Measurements from ENCODE around the gene ZNF750. TPM values are rescaled to one million over a fixed set of nuclear protein-coding genes. Genes with fewer than 3 reads are reported as not detected.

ZNF750 gene
- total RNA-seq, 4 donors from 2014 or later = not detected

- ATAC-seq (ENCODE audit: low FRiP score) = no peak
- no peak for DNase-seq (ENCODE audit: low spot score)
- TF ChIP-seq CTCF (IDR thresholded peaks at IDR 0.05) = no peak
These were observed 7.4 kb downstream of the ZNF750 start for GRCh38 chr17:82832411-82832810.

- no peak for TF ChIP-seq CTCF (IDR thresholded peaks at IDR 0.05)
- no peak for DNase-seq (ENCODE audit: low spot score)
These were observed 8.0 kb downstream of the ZNF750 start for GRCh38 chr17:82831818-82832200.

GRCh38 chr17:82831041-82831817 is 8.6 kb downstream of the ZNF750 start:
- ATAC-seq (ENCODE audit: low FRiP score) = no peak

More at GRCh38 chr17:82831818-82832200, 8.0 kb downstream of the ZNF750 start:
- no peak for ATAC-seq (ENCODE audit: low FRiP score)

GRCh38 chr17:82830249-82830661 is 9.6 kb downstream of the ZNF750 start:
- TF ChIP-seq CTCF (IDR thresholded peaks at IDR 0.05) = no peak

More at GRCh38 chr17:82831041-82831817, 8.6 kb downstream of the ZNF750 start:
- no peak for TF ChIP-seq CTCF (IDR thresholded peaks at IDR 0.05)
- no peak for DNase-seq (ENCODE audit: low spot score)

GRCh38 chr17:82828875-82829487 is 10.8 kb downstream of the ZNF750 start:
- ATAC-seq (ENCODE audit: low FRiP score) = no peak
- no peak for TF ChIP-seq CTCF (IDR thresholded peaks at IDR 0.05)
- no peak for DNase-seq (ENCODE audit: low spot score)

More at GRCh38 chr17:82830249-82830661, 9.6 kb downstream of the ZNF750 start:
- DNase-seq (ENCODE audit: low spot score) (no peak), ATAC-seq (ENCODE audit: low FRiP score) (no peak)

- TF ChIP-seq CTCF (IDR thresholded peaks at IDR 0.05) = no peak
- no peak for DNase-seq (ENCODE audit: low spot score)
These were observed 12.9 kb downstream of the ZNF750 start for GRCh38 chr17:82826956-82827355.

GRCh38 chr17:82826211-82826610 is 13.6 kb downstream of the ZNF750 start:
- ATAC-seq (ENCODE audit: low FRiP score) = no peak
- TF ChIP-seq CTCF (IDR thresholded peaks at IDR 0.05) = no peak
- DNase-seq (ENCODE audit: low spot score) = no peak

More at GRCh38 chr17:82826956-82827355, 12.9 kb downstream of the ZNF750 start:
- no peak for ATAC-seq (ENCODE audit: low FRiP score)

Measured in omental fat pad (tissue), 4 donors.